HFF-Myc (cell line): ENCODE measurements around the gene ADGRD1.

Experiments
- DNase-seq: peaks from one replicate; pipeline ENCODE4 v3.0.0-alpha.2; 2011; ENCODE audit warnings: low read depth; ENCODE audit errors: extremely low read depth
- H3K4me3 ChIP-seq: replicated peaks from 2 replicates; pipeline ENCODE4 v1.5.1; 2011; ENCODE audit warnings: low read depth, mild to moderate bottlenecking, control low read depth, low read length
- TF ChIP-seq, protein P1 (sequence below): IDR thresholded peaks from 2 replicates; pipeline ENCODE4 v1.5.1; 2012; ENCODE audit warnings: mild to moderate bottlenecking, low read depth, low read length, control low read depth; ENCODE audit errors: missing control alignments

The ADGRD1 gene

DNA sequence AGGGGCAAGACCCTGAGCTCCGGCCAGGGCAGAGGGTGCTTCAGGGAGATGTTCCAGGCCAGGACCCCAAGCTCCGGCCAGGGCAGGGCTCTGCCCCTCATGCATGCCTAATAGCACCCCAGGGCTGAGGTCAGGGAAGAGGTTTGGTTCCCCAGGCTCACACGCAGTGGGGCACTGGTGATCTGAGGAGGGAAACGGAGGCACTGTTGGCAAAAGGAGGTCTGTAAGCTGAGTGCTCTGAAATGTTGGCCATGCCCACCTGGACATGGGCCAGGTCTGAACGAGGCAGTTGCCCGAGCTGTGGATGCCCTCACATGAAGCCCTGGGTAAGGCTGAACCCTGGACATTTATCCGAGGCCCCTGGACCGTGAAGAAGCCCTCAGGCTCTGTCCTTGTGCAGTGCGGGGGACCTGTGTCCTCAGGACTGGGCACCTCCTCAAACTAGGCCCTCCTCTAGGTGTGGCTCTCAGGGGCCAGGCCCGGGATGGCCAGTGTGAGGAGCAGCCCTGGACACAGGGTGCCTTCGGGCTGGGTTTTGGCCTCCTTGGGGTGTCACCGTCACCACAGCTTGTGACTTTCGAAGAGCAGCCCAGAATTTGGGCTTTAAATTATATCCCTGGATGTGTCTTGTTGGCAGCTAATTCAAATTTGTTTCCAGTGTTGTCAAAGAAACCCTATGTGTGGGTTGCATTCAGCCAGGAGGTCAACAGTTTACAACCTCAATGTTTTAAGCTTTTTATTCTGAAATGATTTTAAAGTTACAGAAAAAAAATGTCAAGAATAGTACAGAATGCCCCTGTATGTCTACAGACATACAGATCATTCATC is 66.8 kb downstream of the ADGRD1 start:
- DNase-seq, result no peak
- H3K4me3 ChIP-seq, result no peak overlapping the region
- TF ChIP-seq, protein P1, sequence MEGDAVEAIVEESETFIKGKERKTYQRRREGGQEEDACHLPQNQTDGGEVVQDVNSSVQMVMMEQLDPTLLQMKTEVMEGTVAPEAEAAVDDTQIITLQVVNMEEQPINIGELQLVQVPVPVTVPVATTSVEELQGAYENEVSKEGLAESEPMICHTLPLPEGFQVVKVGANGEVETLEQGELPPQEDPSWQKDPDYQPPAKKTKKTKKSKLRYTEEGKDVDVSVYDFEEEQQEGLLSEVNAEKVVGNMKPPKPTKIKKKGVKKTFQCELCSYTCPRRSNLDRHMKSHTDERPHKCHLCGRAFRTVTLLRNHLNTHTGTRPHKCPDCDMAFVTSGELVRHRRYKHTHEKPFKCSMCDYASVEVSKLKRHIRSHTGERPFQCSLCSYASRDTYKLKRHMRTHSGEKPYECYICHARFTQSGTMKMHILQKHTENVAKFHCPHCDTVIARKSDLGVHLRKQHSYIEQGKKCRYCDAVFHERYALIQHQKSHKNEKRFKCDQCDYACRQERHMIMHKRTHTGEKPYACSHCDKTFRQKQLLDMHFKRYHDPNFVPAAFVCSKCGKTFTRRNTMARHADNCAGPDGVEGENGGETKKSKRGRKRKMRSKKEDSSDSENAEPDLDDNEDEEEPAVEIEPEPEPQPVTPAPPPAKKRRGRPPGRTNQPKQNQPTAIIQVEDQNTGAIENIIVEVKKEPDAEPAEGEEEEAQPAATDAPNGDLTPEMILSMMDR, result no peak

DNA sequence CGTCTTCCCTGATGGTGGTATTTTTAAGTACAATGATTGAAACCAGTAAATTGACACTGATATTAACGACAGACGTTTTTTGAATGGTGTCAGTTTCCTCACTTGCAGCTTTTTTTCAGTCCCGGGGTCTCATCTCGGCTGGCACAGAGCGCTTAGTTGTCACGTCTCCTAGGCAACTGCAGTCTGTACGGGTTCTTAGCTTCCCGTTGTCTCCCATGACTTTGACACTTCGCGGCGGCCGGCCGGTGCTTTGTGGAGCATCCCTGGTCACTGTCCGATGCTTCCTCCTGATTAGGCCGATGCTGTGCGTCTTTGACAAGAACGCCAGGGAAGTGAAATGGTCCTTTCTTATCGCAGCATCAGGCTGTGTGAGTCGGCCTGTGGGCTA is 67.4 kb downstream of the ADGRD1 start:
- no peak for DNase-seq
- TF ChIP-seq, protein P1, result no peak
- H3K4me3 ChIP-seq, result no peak overlapping the region

DNA sequence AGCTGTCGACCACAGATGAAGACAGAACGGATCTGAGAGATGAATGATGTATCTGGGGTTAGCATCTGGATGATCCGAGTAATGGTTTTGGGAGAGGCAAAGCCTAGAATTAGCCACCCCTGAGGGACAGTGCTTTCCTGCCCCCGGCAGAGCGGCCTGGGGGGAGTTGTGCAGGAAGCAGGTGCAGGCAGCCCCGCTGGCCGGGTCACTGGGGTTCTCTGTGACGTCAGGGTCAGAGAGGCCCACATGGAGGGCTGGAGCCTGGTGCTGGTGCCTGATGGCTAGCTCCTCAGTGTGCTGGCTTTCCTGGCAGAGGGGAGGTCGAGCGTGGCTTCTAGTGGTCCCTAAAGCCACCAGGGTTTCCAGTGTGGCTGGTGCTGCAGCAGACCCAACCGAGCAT is 70.3 kb downstream of the ADGRD1 start:
- TF ChIP-seq, protein P1, result no peak
- H3K4me3 ChIP-seq, result no peak overlapping the region
- no peak for DNase-seq

DNA sequence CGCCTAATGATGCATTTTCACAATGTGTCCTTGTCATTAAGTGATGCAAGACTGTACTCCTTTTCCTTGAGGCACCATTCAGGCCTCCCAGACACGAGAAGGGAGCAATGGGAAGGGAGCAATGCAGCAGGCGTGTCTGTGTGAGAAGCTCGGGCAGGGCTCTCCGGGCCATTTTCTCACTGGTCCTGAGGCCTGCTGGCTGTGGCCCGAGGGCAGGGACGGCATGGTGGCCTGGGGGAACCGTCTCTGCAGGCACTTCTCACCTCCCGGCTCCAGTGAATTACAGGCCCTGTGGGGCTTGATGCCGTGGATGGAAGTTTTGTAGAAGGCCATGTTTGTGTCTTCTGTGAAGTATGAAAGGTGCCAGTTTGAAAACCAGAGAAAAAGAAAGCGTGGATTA is 71.0 kb downstream of the ADGRD1 start:
- H3K4me3 ChIP-seq, result no peak overlapping the region
- no peak for DNase-seq
- TF ChIP-seq, protein P1, result no peak

DNA sequence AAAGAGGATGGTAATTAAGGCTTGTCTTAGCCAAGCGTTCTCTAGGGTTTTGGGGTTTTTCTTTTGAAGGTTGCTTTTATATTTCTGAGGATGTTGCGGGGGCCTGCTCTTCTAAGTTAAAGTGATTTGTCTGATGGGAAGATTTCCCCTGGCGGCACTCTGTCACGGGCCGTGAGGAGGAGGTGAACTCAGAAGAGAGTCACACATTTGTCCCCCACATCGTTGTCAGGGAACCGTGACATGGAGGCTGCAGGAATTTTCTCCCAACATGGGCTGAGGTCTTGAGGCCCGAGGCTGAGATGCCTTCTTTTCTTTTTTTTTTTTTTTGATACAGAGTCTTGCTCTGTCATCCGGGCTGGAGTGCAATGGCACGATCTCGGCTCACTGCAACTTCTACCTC is 71.5 kb downstream of the ADGRD1 start:
- no peak overlapping the region for H3K4me3 ChIP-seq
- no peak for DNase-seq
- TF ChIP-seq, protein P1, result no peak

DNA sequence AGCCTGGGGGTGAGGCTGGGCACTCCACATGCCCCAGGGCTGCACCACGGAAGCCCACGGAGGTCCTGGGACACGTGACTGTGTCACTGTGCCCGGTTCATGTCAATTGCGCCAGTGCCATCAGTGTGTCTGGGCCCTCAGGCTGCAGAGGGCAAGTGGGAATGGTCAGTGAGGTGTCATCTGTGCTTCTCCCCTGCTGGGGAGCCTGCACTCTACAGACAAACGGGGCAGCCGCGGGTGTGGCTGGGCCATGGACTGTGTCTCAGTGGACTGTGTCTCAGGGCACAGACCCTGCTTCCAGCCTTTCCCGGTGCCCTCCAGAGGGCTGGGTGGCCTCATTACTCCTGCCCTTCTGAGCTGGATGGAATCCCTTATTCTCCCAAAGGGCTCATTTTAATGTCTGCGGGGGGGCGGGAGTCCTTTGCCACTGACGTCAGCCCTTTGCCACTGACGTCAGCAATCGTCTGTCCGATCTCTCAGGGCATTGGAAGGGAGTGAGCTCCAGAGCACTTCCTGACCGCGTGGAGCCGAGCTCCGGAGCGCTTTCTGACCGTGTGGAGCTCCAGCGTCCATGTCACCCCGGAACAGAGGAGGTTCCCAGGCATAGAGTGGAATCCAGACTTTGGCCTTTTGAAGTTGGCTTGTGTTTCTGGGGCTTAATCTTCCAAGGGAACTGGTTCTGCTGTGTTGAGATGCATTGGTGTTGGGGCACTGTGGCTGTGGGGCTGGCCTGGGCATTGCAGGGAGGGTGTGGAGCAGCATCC is 72.4 kb downstream of the ADGRD1 start:
- DNase-seq, result no peak

More for the DNA sequence above, 72.4 kb downstream of the ADGRD1 start:
- H3K4me3 ChIP-seq, result no peak overlapping the region
- TF ChIP-seq, protein P1, result no peak
